B cell (primary cell): ENCODE results near the gene CD93. TPM values are rescaled to one million over a fixed set of nuclear protein-coding genes. Genes with fewer than 3 reads are reported as not detected.

Experiments
- ATAC-seq: fragments of 200-7000 bp; cut with Tn5 transposase; one replicate; pipeline ENCODE4 v1.10.0; 2021; ENCODE audit warnings: low read depth, mild to moderate bottlenecking, moderate number of reproducible peaks, moderate library complexity
- CTCF ChIA-PET: fragments of 350-600 bp; sonication (Branson Sonifier 250); formaldehyde crosslinking; loops from one replicate; lab custom pipeline; 2021; ENCODE audit warnings: antibody characterized with exemption, inconsistent platforms; lab: Charles Lee
- POLR2A ChIA-PET: fragments of 350-600 bp; sonication (Branson Sonifier 250); formaldehyde crosslinking; loops from one replicate; lab custom pipeline; 2021; ENCODE audit warnings: antibody characterized with exemption; lab: Charles Lee
- DNase-seq: peaks from one replicate; pipeline ENCODE4 v3.0.0; 2013
- H2AFZ ChIP-seq: 2 replicates; pipeline ENCODE4 v1.6.1; 2012; ENCODE audit warnings: mild to moderate bottlenecking, low read depth, low read length; ENCODE audit not compliant: insufficient read depth, poor library complexity, severe bottlenecking
- H3K27ac ChIP-seq, 2 donors: 1 replicate in 1 of 2; 2 replicates in 1 of 2; pipeline ENCODE4 v1.5.1; 2012 to 2013; ENCODE audit warnings: low read length in 2 of 2, mild to moderate bottlenecking in 2 of 2, moderate library complexity in 1 of 2
- H3K27me3 ChIP-seq, 4 experiments: fragments of 200-600 bp in 1 of 4; sonication (generic) in 1 of 4; replicated peaks in 1 of 4; 1 replicate in 2 of 4; 2 replicates in 2 of 4; pipeline versions ENCODE4 v1.6.1 to v1.7.0; 2013 to 2016; ENCODE audit warnings: low read length in 3 of 4, mild to moderate bottlenecking in 2 of 4, mixed read lengths in 1 of 4, moderate library complexity in 1 of 4; ENCODE audit not compliant: insufficient read depth in 4 of 4, control insufficient read depth in 3 of 4; ENCODE audit errors: control extremely low read depth in 1 of 4
- H3K36me3 ChIP-seq, 2 experiments: replicated peaks in 1 of 2; 1 replicate in 1 of 2; 2 replicates in 1 of 2; pipeline versions ENCODE4 v1.6.1 to v1.7.1; 2013; ENCODE audit warnings: low read length in 1 of 2; ENCODE audit not compliant: insufficient read depth in 2 of 2, control insufficient read depth in 1 of 2; ENCODE audit errors: control extremely low read depth in 1 of 2, extremely low read depth in 1 of 2
- H3K4me1 ChIP-seq, 2 donors: fragments of 200-600 bp in 1 of 2; sonication (generic) in 1 of 2; 1 replicate in 1 of 2; 2 replicates in 1 of 2; pipeline versions ENCODE4 v1.5.1 to v1.6.1; 2013 to 2017; ENCODE audit warnings: low read length in 2 of 2; ENCODE audit not compliant: control insufficient read depth in 2 of 2, insufficient read depth in 2 of 2
- H3K4me2 ChIP-seq: replicated peaks from 2 replicates; pipeline ENCODE3; 2012; ENCODE audit warnings: mild to moderate bottlenecking, low read depth, low read length; ENCODE audit not compliant: poor library complexity, severe bottlenecking
- H3K4me3 ChIP-seq, 5 experiments: fragments of 200-600 bp in 1 of 5; sonication (generic) in 1 of 5; 1 replicate in 3 of 5; 2 replicates in 2 of 5; pipeline versions ENCODE4 v1.5.1 to v1.7.0; 2011 to 2016; ENCODE audit warnings: low read length in 4 of 5, mild to moderate bottlenecking in 4 of 5, low read depth in 2 of 5, control low read depth in 1 of 5, moderate library complexity in 1 of 5; ENCODE audit not compliant: insufficient read depth in 1 of 5; ENCODE audit errors: control extremely low read depth in 1 of 5, extremely low read depth in 1 of 5
- H3K79me2 ChIP-seq: fragments of 200-600 bp; sonication (generic); one replicate; pipeline ENCODE4 v1.6.0; 2016; ENCODE audit warnings: low read length; ENCODE audit not compliant: control insufficient read depth, insufficient read depth
- H3K9ac ChIP-seq: fragments of 200-600 bp; sonication (generic); 2 replicates; pipeline ENCODE4 v1.6.1; 2017; ENCODE audit warnings: mild to moderate bottlenecking, low read length, moderate library complexity
- H3K9me3 ChIP-seq, 3 donors: one replicate each; pipeline versions ENCODE4 v1.6.1 to v1.7.1; 2013; ENCODE audit warnings: low read length in 2 of 3; ENCODE audit not compliant: control insufficient read depth in 2 of 3, insufficient read depth in 1 of 3; ENCODE audit errors: control extremely low read depth in 1 of 3
- H4K20me1 ChIP-seq: 2 replicates; pipeline ENCODE4 v1.6.0; 2012; ENCODE audit warnings: mild to moderate bottlenecking, low read length; ENCODE audit not compliant: insufficient read depth, control insufficient read depth, poor library complexity, severe bottlenecking
- H3K27ac Mint-ChIP-seq: one replicate; pipeline ENCODE4 v1.8.0; 2021; ENCODE audit warnings: mixed read lengths
- H3K27me3 Mint-ChIP-seq: one replicate; pipeline ENCODE4 v1.8.0; 2021; ENCODE audit warnings: mixed read lengths
- H3K4me1 Mint-ChIP-seq: one replicate; pipeline ENCODE4 v1.8.0; 2021; ENCODE audit warnings: mixed read lengths
- H3K4me3 Mint-ChIP-seq: one replicate; pipeline ENCODE4 v1.8.0; 2021; ENCODE audit warnings: mixed read lengths
- H3K9me3 Mint-ChIP-seq: one replicate; pipeline ENCODE4 v1.8.0; 2022; ENCODE audit warnings: mixed read lengths; ENCODE audit not compliant: insufficient read depth
- EZH2 ChIP-seq: IDR thresholded peaks from 2 replicates; pipeline ENCODE4 v1.6.1; 2012; ENCODE audit warnings: borderline replicate concordance, low read depth, mild to moderate bottlenecking, moderate library complexity, low read length; ENCODE audit not compliant: insufficient read depth, poor library complexity, severe bottlenecking
- WGBS: methylation state at CpG from one replicate; pipeline ENCODE4 v1.1.5; 2013; ENCODE audit warnings: missing lambda C conversion rate; ENCODE audit not compliant: insufficient coverage; 5-methylcytosine and 5-hydroxymethylcytosine counted together
- intact Hi-C: fragments of 100-400 bp; cut with micrococcal nuclease; formaldehyde crosslinking; loops from one replicate; pipeline ENCODE4 v1.10.0; 2022
- polyA plus RNA-seq: library from polyadenylated mRNA; depleted of rRNA; stranded (reverse); fragments of >200 nt; gene quantifications from 2 replicates; pipeline ENCODE4 v1.2.3, GENCODE V29; 2012
- total RNA-seq, 2 donors: library from RNA; stranded (reverse); fragments of 120-200 nt in 1 of 2; gene quantifications; 1 replicate in 1 of 2; 2 replicates in 1 of 2; pipeline versions ENCODE4 v1.2.3 to v1.2.4, GENCODE V29; 2013 to 2022
- TF ChIP-seq, protein P1 (sequence below): fragments of 200-600 bp; IDR thresholded peaks from one replicate; pipeline ENCODE4 v1.8.0; 2022; ENCODE audit warnings: antibody characterized with exemption, mild to moderate bottlenecking

CD93 gene
- total and polyA plus RNA-seq, 2 donors (not counting 1 experiment from before 2014, with no cell fraction given): 0.12 to 0.51 TPM

DNA sequence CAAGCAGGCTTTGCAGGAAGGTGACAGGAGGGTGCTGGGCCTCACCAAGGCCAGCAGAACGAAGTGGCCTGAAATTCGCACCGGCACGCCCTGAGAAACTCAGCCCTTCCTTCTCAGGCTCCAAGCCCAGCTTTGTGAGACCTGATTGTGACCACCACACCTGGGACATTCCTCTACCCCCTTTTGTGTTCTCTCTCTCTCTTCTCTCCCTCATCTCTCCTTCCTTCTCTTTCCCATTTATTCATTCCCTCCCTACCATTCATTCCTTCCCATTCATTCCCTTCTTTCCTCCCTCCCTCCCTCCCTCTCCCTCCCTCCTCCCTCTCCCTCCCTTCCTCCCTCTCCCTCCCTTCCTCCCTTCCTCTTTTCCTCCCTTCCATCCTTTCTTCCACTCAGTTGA, 8.8 kb downstream of the CD93 start:
- H3K4me2 ChIP-seq: no peak overlapping the region
- DNase-seq (no peak), ATAC-seq (no peak)
- no peaks in the 10 kb centered on the region for H3K4me1 ChIP-seq
- no peaks in the 10 kb centered on the region for H3K36me3 ChIP-seq
- POLR2A ChIA-PET: no interaction called here
- no peak overlapping the region for H3K4me3 Mint-ChIP-seq
- H3K9me3 ChIP-seq: no peaks in the 10 kb centered on the region
- no peaks in the 10 kb centered on the region for H3K27me3 Mint-ChIP-seq
- CTCF ChIA-PET: no interaction called here
- no peak overlapping the region for H3K9ac ChIP-seq
- H3K9me3 Mint-ChIP-seq: no peaks in the 10 kb centered on the region
- TF ChIP-seq EZH2: no peak
- TF ChIP-seq, protein P1, sequence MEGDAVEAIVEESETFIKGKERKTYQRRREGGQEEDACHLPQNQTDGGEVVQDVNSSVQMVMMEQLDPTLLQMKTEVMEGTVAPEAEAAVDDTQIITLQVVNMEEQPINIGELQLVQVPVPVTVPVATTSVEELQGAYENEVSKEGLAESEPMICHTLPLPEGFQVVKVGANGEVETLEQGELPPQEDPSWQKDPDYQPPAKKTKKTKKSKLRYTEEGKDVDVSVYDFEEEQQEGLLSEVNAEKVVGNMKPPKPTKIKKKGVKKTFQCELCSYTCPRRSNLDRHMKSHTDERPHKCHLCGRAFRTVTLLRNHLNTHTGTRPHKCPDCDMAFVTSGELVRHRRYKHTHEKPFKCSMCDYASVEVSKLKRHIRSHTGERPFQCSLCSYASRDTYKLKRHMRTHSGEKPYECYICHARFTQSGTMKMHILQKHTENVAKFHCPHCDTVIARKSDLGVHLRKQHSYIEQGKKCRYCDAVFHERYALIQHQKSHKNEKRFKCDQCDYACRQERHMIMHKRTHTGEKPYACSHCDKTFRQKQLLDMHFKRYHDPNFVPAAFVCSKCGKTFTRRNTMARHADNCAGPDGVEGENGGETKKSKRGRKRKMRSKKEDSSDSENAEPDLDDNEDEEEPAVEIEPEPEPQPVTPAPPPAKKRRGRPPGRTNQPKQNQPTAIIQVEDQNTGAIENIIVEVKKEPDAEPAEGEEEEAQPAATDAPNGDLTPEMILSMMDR: no peak
- no peak overlapping the region for H3K4me3 ChIP-seq
- no peaks in the 10 kb centered on the region for H4K20me1 ChIP-seq
- H3K79me2 ChIP-seq: no peaks in the 10 kb centered on the region
- intact Hi-C loops: no loop called here
- no peak overlapping the region for H2AFZ ChIP-seq
- 76% methylated on average over 4 of the region's 4 CpGs for WGBS
- no peaks in the 10 kb centered on the region for H3K27me3 ChIP-seq
- no peak overlapping the region for H3K27ac ChIP-seq
- H3K4me1 Mint-ChIP-seq: no peaks in the 10 kb centered on the region
- no peak overlapping the region for H3K27ac Mint-ChIP-seq

DNA sequence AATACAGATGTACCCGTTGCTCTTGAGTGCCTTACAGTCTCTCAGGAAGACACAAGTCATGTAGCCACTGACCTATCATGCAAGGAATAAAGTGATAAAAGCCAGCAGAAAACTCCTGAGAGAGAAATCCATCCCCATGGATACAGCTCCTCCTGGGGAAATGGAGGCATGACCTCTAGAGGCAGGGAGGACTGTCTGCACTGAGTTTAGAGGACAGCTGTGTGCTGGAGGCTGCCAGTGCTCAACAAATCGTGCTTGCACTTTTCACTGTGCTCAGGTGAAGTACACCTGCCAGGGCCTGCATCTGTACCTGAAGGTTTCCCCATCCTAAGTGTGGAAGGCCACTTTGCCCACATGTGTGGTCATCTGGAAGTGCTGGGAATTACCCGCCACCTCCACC, 12.1 kb downstream of the CD93 start:
- Mint-ChIP-seq H3K4me3 (no peak overlapping the region), H3K27ac (no peak overlapping the region), H3K4me1 (no peaks in the 10 kb centered on the region), H3K27me3 (no peaks in the 10 kb centered on the region), H3K9me3 (no peaks in the 10 kb centered on the region)
- TF ChIP-seq, protein P1: no peak
- TF ChIP-seq EZH2: no peak
- WGBS: 81% methylated on average over 2 of the region's 3 CpGs
- Histone ChIP-seq H3K9ac (no peak overlapping the region), H3K79me2 (no peaks in the 10 kb centered on the region), H2AFZ (no peak overlapping the region), H3K27me3 (no peaks in the 10 kb centered on the region), H3K27ac (no peak overlapping the region), H4K20me1 (no peaks in the 10 kb centered on the region), H3K36me3 (no peaks in the 10 kb centered on the region), H3K4me3 (no peak overlapping the region), H3K9me3 (no peaks in the 10 kb centered on the region), H3K4me1 (no peaks in the 10 kb centered on the region), H3K4me2 (no peak overlapping the region)
- ChIA-PET CTCF (no interaction called here), POLR2A (no interaction called here)
- intact Hi-C loops: no loop called here
- no peak for ATAC-seq
- no peak for DNase-seq
